Measurements from ENCODE around the gene DPH2.

Gene DPH2

GRCh38 chr1:43954036-43954435 is 15.8 kb upstream of the DPH2 start:
- no peaks in the 10 kb centered on the region for H3K36me3 ChIP-seq (replicated peaks; ENCODE audit: low read depth, low read length)
- H3K4me2 ChIP-seq (ENCODE audit: low read length) = no peak overlapping the region
- TF ChIP-seq CTCF (IDR thresholded peaks at IDR 0.05; ENCODE audit: low read depth, low read length) (no peak), EZH2phosphoT487 (IDR thresholded peaks at IDR 0.05; ENCODE audit: low read depth) (no peak)
- H4K20me1 ChIP-seq (ENCODE audit: insufficient read depth, low read length) = no peaks in the 10 kb centered on the region
- H3K9ac ChIP-seq (ENCODE audit: low read length) = no peak overlapping the region
- no peaks in the 10 kb centered on the region for H3K27me3 ChIP-seq (ENCODE audit: low read depth, low read length)
- H3K4me1 ChIP-seq (ENCODE audit: low read length) = no peaks in the 10 kb centered on the region
- no peak overlapping the region for H2AFZ ChIP-seq (ENCODE audit: low read depth, low read length)
- no peaks in the 10 kb centered on the region for H3K9me3 ChIP-seq (ENCODE audit: insufficient read depth, low read length)
- H3K27ac ChIP-seq (ENCODE audit: low read length) = no peak overlapping the region
- H3K4me3 ChIP-seq (ENCODE audit: low read length) = no peak overlapping the region
- H3K79me2 ChIP-seq (ENCODE audit: low read length) = no peaks in the 10 kb centered on the region

- no peak overlapping the region for H3K4me2 ChIP-seq (ENCODE audit: low read length)
- no peaks in the 10 kb centered on the region for H3K27me3 ChIP-seq (ENCODE audit: low read depth, low read length)
- no peaks in the 10 kb centered on the region for H3K4me1 ChIP-seq (ENCODE audit: low read length)
- H3K36me3 ChIP-seq (replicated peaks; ENCODE audit: low read depth, low read length) = no peaks in the 10 kb centered on the region
- no peak overlapping the region for H3K4me3 ChIP-seq (ENCODE audit: low read length)
- no peaks in the 10 kb centered on the region for H3K79me2 ChIP-seq (ENCODE audit: low read length)
- no peaks in the 10 kb centered on the region for H3K9me3 ChIP-seq (ENCODE audit: insufficient read depth, low read length)
- no peak overlapping the region for H3K9ac ChIP-seq (ENCODE audit: low read length)
- no peaks in the 10 kb centered on the region for H4K20me1 ChIP-seq (ENCODE audit: insufficient read depth, low read length)
- H3K27ac ChIP-seq (ENCODE audit: low read length) = no peak overlapping the region
- no peak overlapping the region for H2AFZ ChIP-seq (ENCODE audit: low read depth, low read length)
- TF ChIP-seq CTCF (IDR thresholded peaks at IDR 0.05; ENCODE audit: low read depth, low read length) (no peak), EZH2phosphoT487 (IDR thresholded peaks at IDR 0.05; ENCODE audit: low read depth) (no peak)
Observed at GRCh38 chr1:43956234-43956633, 13.6 kb upstream of the DPH2 start.

- Histone ChIP-seq H4K20me1 (ENCODE audit: insufficient read depth, low read length) (no peaks in the 10 kb centered on the region), H3K36me3 (replicated peaks; ENCODE audit: low read depth, low read length) (no peaks in the 10 kb centered on the region), H3K4me1 (ENCODE audit: low read length) (no peaks in the 10 kb centered on the region), H2AFZ (ENCODE audit: low read depth, low read length) (no peak overlapping the region), H3K4me3 (ENCODE audit: low read length) (no peak overlapping the region), H3K79me2 (ENCODE audit: low read length) (no peaks in the 10 kb centered on the region), H3K9me3 (ENCODE audit: insufficient read depth, low read length) (no peaks in the 10 kb centered on the region), H3K4me2 (ENCODE audit: low read length) (no peak overlapping the region), H3K27me3 (ENCODE audit: low read depth, low read length) (no peaks in the 10 kb centered on the region), H3K27ac (ENCODE audit: low read length) (no peak overlapping the region), H3K9ac (ENCODE audit: low read length) (no peak overlapping the region)
- TF ChIP-seq CTCF (IDR thresholded peaks at IDR 0.05; ENCODE audit: low read depth, low read length) (no peak), EZH2phosphoT487 (IDR thresholded peaks at IDR 0.05; ENCODE audit: low read depth) (no peak)
Observed at GRCh38 chr1:43957407-43958040, 12.3 kb upstream of the DPH2 start.

- H3K36me3 ChIP-seq (replicated peaks; ENCODE audit: low read depth, low read length) = no peaks in the 10 kb centered on the region
- TF ChIP-seq CTCF (IDR thresholded peaks at IDR 0.05; ENCODE audit: low read depth, low read length) = no peak
- TF ChIP-seq EZH2phosphoT487 (IDR thresholded peaks at IDR 0.05; ENCODE audit: low read depth) = no peak
- H3K4me1 ChIP-seq (ENCODE audit: low read length) = no peaks in the 10 kb centered on the region
- H3K79me2 ChIP-seq (ENCODE audit: low read length) = no peaks in the 10 kb centered on the region
- no peak overlapping the region for H3K9ac ChIP-seq (ENCODE audit: low read length)
- no peak overlapping the region for H3K4me2 ChIP-seq (ENCODE audit: low read length)
- H2AFZ ChIP-seq (ENCODE audit: low read depth, low read length) = no peak overlapping the region
- H4K20me1 ChIP-seq (ENCODE audit: insufficient read depth, low read length) = no peaks in the 10 kb centered on the region
- H3K9me3 ChIP-seq (ENCODE audit: insufficient read depth, low read length) = no peaks in the 10 kb centered on the region
- H3K27ac ChIP-seq (ENCODE audit: low read length) = no peak overlapping the region
- H3K27me3 ChIP-seq (ENCODE audit: low read depth, low read length) = no peaks in the 10 kb centered on the region
- H3K4me3 ChIP-seq (ENCODE audit: low read length) = no peak overlapping the region
Observed at GRCh38 chr1:43958351-43959255, 11.2 kb upstream of the DPH2 start.
